ENCODE data around the gene MEX3D. TPM values are rescaled to one million over a fixed set of nuclear protein-coding genes. Genes with fewer than 3 reads are reported as not detected.
A peak's percentile ranks its signal among the peaks of the same experiment; 100 is the strongest.

The MEX3D gene
- total RNA-seq (10 to 100 TPM in 3 of 4 donors, 1 to 10 TPM in 1; 7.4 to 16.1 (median 12.9) TPM), polyA plus RNA-seq (10 to 100 TPM in 1 of 3 donors, 1 to 10 TPM in 2; 4.8 to 10.3 (median 5.1) TPM)

DNA sequence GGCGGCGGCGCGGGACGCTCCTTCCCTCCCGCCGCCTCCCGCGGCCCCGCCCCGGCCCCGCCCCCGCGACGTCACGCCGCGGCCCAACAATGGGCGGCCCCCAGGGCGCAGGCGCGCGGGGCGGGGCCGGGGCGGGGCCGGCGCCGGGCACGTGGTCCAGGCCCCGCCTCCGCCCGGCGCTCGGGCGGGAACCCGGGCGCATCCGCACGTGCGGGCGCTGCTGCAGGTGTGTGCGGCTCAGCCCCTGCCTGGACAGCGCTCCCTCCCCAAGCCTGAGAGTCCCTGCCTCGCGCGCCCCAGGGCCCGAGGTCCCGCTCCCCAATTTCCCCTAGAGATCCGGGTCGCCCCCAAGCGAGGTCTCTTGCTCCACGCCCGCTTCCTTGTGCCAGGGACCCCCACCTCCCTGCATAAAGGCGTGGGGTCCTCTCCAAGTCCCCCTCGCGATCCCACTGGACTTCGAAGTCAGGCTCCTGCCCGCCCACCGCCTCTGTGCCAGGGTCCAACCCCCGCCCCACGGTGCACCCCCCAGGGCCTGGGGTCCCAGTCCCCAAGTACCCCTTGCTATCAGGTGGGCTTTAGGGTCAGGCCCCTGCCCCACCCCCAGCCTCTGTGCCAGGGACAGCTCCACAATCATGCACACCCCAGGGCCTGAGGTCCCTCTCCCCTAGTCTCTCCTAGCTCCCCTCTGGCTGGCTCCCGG lies at the start of gene MEX3D:
MEX3D (minus strand) TSS at position 6 of the 700 bp plus-strand sequence. CDS start 267 bp downstream, outside the sequence.
- peak within 1 kb of the TSS; percentile 46 to 78 (median 72) for H3K4me3 ChIP-seq
- peak; percentile 89 for DNase-seq
- H3K9me3 ChIP-seq = no peaks in the 10 kb centered on the region
- H3K27ac ChIP-seq = peak within 1 kb of the TSS; percentile 88 to 91 (median 91)
- no peaks in the 10 kb centered on the region for H3K36me3 ChIP-seq
- WGBS, 2 donors = 8 to 10% methylated on average over 63 of the region's 63 CpGs
- TF ChIP-seq, protein P1, sequence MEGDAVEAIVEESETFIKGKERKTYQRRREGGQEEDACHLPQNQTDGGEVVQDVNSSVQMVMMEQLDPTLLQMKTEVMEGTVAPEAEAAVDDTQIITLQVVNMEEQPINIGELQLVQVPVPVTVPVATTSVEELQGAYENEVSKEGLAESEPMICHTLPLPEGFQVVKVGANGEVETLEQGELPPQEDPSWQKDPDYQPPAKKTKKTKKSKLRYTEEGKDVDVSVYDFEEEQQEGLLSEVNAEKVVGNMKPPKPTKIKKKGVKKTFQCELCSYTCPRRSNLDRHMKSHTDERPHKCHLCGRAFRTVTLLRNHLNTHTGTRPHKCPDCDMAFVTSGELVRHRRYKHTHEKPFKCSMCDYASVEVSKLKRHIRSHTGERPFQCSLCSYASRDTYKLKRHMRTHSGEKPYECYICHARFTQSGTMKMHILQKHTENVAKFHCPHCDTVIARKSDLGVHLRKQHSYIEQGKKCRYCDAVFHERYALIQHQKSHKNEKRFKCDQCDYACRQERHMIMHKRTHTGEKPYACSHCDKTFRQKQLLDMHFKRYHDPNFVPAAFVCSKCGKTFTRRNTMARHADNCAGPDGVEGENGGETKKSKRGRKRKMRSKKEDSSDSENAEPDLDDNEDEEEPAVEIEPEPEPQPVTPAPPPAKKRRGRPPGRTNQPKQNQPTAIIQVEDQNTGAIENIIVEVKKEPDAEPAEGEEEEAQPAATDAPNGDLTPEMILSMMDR (IDR thresholded peaks at IDR 0.05) = no peak
- no peak for TF ChIP-seq EP300 (IDR thresholded peaks at IDR 0.05)
- TF ChIP-seq POLR2A (IDR thresholded peaks at IDR 0.05) = no peak
- no peak for TF ChIP-seq POLR2AphosphoS5 (IDR thresholded peaks at IDR 0.05)
- no peaks in the 10 kb centered on the region for H3K27me3 ChIP-seq
- intact Hi-C loops (cut with DNase I) = loop anchor here (2.0 to 5.0 kb wide), 2 partner anchors 24 to 39 kb away; partner anchors contain the start of genes MBD3 and UQCR11
- H3K4me1 ChIP-seq = peaks cover 0 to 27% (median 15%) of the 10 kb centered on the region in 4 donors

DNA sequence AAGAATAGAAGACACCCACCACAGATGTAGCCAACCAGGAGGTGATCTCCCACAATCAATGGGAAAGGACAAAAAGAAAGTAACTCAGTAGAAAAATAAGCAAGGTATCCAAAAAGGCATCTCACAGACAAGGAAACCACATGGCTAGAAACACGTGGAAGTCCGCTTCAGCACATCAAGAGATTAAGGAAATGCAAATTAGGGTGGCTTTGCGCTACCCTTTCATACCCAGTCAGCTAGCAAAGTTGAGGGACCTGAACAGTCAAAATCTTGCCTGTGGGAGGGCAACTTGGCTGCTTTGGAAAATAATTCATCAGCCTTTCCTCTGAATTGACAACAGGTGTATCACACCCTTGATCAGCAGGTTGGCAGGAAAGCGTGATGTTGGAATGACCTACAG lies 48.8 kb upstream of the MEX3D start:
- no peak for DNase-seq
- 55 to 70% methylated on average over 4 of the region's 4 CpGs for WGBS, 2 donors
- Histone ChIP-seq H3K4me3 (no peak overlapping the region), H3K4me1 (peaks cover 0 to 38% (median 23%) of the 10 kb centered on the region in 4 donors), H3K27me3 (no peaks in the 10 kb centered on the region), H3K27ac (peak overlapping the region in 3 of 4 donors; percentile 66 to 81 (median 76)), H3K36me3 (peaks cover 29 to 76% (median 35%) of the 10 kb centered on the region in 4 donors), H3K9me3 (no peaks in the 10 kb centered on the region)
- intact Hi-C loops (cut with DNase I) = no loop called here
- TF ChIP-seq, protein P1 (IDR thresholded peaks at IDR 0.05) = no peak
- TF ChIP-seq POLR2AphosphoS5 (IDR thresholded peaks at IDR 0.05) = no peak
- TF ChIP-seq POLR2A (IDR thresholded peaks at IDR 0.05) = no peak
- TF ChIP-seq EP300 (IDR thresholded peaks at IDR 0.05) = no peak

DNA sequence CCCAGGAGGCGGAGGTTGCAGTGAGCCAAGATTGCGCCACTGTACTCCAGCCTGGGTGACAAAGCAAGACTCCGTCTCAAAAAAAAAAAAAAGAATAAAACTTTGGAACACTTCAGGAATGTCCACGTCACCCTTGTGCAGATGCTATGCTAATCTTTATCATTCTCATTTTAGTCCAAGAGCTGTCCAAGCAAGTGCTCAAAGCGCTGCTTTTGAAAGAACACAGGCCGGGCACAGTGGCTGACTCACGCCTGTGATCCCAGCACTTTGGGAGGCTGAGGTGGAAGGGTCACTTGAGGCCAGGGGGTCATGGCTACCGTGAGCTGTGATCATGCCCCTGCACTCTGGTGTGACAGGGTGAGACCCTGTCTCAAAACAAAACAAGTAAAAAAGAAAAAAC lies 48.3 kb upstream of the MEX3D start:
- WGBS, 2 donors = 82 to 85% methylated on average over 8 of the region's 8 CpGs
- Histone ChIP-seq H3K4me3 (no peak overlapping the region), H3K9me3 (no peaks in the 10 kb centered on the region), H3K27ac (peak overlapping the region in 3 of 4 donors; percentile 66 to 81 (median 76)), H3K36me3 (peaks cover 30 to 76% (median 34%) of the 10 kb centered on the region in 4 donors), H3K27me3 (no peaks in the 10 kb centered on the region), H3K4me1 (peaks cover 0 to 38% (median 23%) of the 10 kb centered on the region in 4 donors)
- no peak for DNase-seq
- TF ChIP-seq EP300 (IDR thresholded peaks at IDR 0.05) (peak in 2 of 4 donors; percentile 67 to 87), POLR2AphosphoS5 (IDR thresholded peaks at IDR 0.05) (peak; percentile 17 to 90 (median 83)), POLR2A (IDR thresholded peaks at IDR 0.05) (no peak)
- TF ChIP-seq, protein P1 (IDR thresholded peaks at IDR 0.05) = no peak
- intact Hi-C loops (cut with DNase I) = no loop called here

DNA sequence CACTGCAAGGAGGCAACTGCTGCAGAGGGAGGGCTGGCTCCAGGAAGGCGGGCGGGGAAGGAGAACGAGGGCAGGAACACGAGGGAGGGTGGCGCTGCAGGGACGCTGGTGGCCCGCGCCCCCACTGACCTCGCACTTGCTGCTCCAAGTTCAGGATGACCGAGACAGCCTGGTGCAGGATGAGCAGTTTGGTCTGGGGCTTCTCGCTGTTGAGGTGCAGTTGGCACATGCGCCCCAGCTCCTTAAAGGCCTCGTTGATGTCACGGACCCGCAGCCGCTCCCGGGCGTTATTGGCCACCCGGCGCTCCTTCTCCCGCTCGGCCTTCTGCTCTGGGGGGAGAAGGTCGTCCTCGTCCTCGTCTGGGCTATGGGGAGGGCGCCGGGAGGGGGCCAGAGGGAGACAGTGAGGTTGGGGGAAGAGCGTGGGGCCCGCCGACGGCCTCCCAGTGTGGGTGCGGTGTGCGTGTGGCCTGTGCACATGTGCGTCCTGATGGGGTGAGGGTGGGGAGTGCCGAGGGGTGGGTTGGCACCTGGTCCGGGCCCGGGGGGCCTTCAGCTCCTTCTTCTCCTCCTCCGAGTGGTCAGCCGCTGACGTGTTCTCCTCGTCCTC lies 47.1 kb upstream of the MEX3D start:
- TF ChIP-seq POLR2A (IDR thresholded peaks at IDR 0.05) = no peak
- TF ChIP-seq, protein P1 (IDR thresholded peaks at IDR 0.05) = no peak
- TF ChIP-seq POLR2AphosphoS5 (IDR thresholded peaks at IDR 0.05) = no peak
- TF ChIP-seq EP300 (IDR thresholded peaks at IDR 0.05) = no peak
- 92 to 93% methylated on average over 41 of the region's 41 CpGs for WGBS, 2 donors
- H3K4me3 ChIP-seq = no peak overlapping the region
- H3K9me3 ChIP-seq = no peaks in the 10 kb centered on the region
- peaks cover 0 to 38% (median 23%) of the 10 kb centered on the region in 4 donors for H3K4me1 ChIP-seq
- H3K36me3 ChIP-seq = peaks cover 30 to 74% (median 35%) of the 10 kb centered on the region in 4 donors
- H3K27me3 ChIP-seq = no peaks in the 10 kb centered on the region
- DNase-seq = no peak
- H3K27ac ChIP-seq = peak overlapping the region in 3 of 4 donors; percentile 66 to 81 (median 76)
- intact Hi-C loops (cut with DNase I) = loop anchor here (2.0 kb wide), 1 partner anchor 34 kb away; no protein-coding TSS in a partner anchor

Measured in sigmoid colon (tissue), 7 donors.